KG1 (cell line): ENCODE data around the gene SCAMP4.

Experiments
- DNase-seq: peaks from one replicate; lab custom pipeline; 2025; lab: John Stamatoyannopoulos, UW

Gene SCAMP4, protein sequence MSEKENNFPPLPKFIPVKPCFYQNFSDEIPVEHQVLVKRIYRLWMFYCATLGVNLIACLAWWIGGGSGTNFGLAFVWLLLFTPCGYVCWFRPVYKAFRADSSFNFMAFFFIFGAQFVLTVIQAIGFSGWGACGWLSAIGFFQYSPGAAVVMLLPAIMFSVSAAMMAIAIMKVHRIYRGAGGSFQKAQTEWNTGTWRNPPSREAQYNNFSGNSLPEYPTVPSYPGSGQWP

DNA sequence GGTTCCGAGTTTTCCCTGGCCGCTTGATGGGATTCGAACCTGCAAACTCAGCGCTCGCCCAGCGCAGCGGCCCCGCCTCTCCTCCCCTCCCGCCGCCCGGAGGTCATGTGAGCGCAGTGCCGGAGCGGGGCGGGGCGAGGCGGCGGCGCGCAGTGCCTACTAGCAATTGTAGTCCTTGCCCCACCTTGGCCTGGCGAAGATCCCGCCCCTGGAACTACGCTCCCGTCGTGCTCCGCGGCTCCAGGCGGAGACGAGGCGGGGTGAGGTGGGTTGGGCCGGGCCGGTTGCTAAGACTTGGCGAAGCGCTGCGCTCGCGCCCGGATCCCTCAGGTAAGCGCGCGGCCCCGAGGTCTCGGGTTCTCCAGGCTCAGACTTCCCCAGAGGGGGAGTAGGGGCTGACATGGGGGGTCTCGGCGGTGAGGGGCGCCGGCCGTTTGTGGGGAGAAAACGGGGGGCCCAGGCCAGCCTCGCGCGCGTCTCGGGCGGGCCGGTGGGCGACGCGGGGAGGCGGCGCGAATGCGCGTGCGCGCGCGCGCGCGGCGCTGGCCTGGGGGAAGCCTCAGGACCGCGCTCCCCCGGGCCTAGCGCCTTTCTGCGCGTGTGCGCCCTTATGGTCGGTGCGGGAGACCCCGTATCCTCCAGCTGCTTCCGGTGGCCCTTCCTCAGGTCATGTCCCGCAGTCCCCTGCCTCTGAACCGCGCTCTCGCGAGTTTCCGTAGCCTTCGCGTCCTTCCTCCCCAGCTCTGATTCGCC, at the start of gene SCAMP4, which contains the start of gene ADAT3:
TSS of gene SCAMP4 (plus strand) at position 290 of the 753 bp plus-strand sequence. CDS start 9,621 bp downstream, outside the sequence.
TSS of gene ADAT3 (plus strand) at position 290 of the 753 bp plus-strand sequence. CDS start 6,649 bp downstream, outside the sequence.
- peak; percentile 94 for DNase-seq

DNA sequence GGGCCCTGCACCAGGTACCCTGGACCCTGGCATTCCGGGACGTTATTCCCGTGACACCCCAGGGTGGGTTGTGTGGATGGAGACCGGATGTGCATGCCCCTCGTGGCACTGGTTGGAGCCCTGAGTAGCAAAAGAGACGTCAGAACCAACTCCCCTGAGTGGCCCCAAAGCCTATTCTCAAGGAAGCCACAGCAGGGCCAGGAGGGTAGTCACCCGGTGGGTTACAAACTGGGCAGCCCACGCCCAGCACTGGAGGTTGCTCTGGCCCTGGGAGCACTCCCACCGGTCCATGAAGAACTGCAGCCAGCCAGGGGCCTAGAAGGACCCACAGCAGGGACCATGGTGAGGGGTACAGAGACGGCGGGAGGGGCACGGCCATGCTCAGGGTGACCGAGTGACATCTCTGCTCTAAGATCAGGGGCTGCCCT, 49.4 kb upstream of the SCAMP4 start:
- DNase-seq: no peak

DNA sequence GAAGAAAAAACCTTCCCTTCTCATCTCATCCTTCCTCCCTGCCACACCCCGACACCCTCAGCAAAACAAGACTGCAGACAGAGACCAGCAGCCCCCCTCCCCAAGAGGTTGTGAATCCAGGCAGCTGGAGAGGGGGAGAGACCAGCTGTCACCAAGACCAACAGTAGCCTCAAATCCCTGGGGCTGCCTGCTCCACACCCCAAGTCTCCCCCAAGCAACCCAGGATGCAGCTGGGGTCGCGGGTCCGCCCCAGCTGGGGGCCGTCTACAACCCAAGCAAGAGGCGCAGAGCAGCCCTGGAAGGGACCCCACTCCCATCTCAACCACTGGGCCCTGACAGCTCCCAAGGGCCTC, 48.9 kb upstream of the SCAMP4 start:
- DNase-seq: no peak

DNA sequence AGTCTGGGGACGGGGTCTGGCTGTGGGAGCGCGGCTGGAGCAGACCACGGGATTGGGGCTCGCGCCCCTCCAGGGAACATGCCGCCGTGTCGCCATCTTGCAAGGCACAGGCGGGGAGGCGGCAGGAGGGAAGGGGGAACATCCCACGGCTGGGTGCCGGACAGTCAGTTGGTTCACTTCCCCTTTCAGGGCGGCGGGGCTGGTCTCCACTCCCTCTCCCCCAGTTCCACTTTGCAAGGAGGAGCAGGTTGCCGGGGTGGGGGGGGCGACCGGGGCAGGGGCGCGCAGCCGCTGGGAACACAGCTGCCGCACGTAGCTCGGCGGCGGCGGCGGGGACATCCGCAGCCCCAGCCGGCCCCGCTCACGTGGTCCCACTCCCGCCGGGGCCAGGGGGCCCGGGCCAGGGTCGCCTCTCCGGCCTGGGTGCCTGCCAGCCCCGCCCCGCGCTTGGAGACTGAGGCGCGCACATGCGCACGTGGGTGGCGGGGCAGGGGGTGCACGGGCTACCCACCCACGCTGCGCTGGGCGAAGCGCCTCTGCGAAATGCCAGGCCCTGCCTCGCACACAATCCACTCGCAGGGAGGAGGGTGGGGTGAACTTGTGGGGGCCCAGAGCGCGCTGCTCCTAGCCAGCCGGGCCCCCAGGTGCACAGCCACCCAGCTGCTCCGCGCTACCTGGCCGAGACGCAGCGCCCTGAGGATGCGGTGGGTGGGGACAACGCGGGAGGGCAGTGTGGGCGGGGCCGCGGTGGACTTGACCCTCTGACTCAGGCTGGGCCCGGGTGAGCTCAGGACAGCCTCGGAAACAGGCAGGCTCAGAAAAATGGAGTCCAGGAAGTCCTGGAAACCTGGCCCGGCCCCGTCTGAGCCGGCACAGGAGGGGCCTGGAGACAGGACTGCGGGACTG, 48.2 kb upstream of the SCAMP4 start:
- peak; percentile 66 for DNase-seq

DNA sequence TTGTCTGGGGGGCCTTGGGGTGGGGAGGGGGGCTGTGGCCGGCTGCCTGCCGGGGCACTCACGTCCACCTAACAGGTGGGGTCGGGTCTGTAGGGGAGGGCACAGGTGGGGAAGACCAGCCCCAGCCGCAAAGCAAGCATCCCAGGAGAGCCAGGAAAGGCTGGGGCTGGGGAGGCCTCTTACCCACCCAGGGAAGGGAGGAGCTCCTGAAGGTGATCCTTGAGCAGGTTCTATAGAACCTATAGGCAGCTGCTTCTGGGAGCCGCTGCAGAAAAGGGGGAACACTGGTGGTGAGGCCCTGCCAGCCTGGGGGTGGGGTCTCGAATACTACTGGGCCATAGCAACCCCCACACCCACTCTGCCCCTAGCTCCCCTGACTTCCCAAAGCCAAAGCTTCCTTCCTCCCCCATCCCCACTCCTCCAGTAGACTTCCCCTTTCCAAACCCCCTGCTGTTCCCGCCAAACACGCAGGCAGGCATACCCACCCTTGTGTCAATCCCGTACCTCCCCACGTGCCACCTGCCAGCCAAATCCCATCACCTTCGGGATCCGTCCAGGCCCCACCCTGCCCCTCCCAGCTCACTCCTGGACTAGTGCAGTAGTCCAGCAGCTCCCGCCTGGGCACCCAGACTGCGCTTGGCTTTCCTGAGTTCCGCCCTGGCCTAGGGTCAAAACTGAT, 47.4 kb upstream of the SCAMP4 start:
- DNase-seq: no peak

DNA sequence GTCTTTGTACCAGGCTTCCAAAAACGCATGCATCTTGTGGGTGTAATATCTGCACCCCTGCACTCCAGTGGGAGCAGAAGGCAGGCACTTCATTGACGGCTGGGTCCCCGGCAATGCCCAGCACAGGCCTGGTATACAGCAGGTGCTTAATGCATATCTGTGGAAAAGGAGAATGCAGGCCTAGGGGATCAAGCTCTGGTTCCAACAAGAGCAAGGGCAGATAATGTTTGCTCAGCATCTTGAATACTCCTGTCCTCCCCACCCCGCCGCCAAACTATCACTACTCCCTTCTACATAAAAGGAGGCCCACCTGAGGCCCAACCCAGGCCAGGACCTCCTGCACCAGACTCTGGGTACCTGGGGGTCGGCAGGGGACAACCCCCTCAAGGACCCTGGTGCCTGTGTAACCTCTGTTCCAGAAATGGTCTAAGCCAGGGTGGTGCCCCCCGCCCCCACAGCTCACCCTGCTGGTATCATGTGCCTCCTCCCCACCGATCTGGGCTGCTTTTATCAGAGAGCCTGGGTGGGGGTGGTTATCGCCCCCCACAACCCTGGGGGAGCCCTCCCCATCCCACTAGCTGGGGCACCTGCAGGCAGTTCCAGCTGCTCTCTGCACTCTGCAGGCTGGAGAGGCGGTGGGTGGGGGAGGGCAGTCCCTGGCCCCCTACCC, 46.7 kb upstream of the SCAMP4 start:
- no peak for DNase-seq

DNA sequence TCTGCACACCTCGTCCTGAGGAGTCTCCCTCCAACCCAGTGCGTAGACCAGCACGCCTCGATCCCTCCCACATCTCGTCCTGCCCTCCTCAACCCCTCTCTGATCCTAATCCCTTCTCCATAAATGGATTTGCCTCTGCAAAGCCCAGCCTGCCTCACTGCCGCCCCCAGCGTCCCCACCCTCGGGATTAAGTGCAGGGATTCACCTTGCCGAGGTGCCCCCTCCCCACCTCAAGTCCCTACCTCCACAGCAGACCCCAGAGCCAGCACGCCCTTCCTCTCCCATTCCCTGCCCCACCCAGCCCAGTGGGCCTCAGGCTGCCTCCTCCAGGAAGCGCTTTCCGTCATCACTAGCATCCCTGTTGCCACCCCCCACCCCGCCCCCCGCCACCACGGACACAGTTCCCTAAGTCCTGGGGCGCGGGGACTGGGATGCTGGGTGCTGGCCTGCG, 45.8 kb upstream of the SCAMP4 start:
- no peak for DNase-seq

DNA sequence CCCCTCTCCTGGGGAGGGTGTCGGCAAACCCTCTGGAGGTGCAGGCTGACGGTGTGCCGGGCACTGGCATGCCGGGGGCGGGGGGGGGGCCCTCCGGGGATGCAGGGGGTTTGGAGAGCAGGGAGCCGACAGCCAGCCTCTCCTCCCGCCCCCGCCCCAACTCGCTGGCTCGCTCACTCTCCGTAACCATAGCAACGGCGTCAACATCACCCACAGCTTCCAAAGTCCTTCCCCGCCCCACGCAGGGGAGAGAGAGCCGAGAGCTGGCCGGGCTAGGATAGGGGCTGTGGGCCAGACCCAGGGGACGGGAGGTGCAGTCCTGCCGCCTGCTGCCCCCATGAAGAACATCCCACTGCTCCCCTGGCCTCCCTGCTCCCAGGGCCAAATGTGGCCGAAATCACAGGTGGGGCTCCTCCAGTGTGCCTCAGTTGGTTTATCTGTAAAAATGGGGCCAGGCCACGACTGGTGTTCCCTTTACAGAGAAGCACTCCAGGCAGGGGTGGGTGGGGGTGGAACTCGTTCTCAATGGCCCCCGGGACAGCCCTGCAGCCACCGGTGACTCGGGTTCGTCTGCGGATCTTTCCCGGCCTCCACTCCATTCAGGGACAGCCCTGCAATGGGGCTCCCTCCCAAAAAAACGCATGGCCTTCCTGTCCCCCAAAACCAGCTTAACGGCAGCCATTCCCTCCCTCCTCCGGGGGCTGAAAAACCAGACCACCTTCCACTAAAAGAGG, 45.0 kb upstream of the SCAMP4 start:
- DNase-seq: no peak

DNA sequence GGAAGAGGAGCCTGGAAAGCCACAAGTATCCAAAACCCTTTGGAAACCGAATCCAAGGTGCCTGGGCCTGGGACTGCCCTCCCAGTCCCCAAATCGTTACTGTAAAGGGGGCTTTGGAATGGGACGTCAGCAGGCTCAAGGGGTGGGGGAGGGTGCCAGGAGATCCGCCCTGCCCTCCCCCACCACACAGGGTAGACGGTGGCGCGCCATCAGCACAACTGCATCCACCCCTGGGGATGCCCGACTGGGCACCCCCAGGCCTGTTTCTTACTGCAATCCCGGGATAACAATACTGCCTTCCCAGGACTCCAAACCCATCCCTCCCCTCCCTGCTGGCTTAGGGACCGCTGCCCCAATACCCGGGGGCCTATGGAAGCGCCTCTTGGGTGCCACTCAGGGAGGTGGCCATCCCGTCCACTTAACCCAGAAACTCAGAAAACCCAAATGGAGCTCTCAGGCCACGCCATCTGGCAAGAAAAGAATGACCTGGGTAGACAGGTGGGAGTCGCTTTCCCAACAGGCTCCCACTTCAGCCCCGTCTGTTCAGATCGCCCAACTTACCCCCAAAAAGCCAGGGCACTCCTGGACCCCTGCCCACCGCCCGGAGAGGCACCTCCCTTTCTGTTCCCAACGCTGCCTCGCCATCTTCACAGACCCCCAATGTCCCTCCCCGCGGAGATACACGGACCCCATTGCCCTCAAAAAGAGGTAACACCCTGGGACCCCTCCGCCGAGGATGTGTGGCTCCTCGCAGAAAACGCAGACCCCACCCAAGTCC, 44.2 kb upstream of the SCAMP4 start:
- no peak for DNase-seq

DNA sequence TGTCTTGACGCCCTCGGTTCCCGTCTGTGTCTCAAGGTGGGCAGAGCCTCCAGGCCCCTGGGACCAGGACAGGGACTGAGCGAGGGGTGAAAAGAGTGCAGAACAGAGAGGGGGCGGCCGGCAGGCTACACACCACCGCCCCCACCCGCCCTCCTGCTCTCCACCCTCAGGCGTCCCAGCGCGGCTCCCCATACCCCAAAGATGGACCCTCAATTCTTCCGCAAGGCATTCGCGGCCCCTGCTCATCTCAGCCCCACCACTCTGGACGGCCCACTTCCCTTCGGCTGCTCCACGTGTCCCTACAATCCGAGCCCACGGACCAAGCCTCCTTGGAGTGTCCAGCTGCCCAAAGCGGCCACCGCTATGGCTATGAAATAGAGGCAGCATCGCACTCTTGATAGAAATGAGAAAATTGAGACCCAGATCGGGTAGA, 43.6 kb upstream of the SCAMP4 start:
- no peak for DNase-seq

DNA sequence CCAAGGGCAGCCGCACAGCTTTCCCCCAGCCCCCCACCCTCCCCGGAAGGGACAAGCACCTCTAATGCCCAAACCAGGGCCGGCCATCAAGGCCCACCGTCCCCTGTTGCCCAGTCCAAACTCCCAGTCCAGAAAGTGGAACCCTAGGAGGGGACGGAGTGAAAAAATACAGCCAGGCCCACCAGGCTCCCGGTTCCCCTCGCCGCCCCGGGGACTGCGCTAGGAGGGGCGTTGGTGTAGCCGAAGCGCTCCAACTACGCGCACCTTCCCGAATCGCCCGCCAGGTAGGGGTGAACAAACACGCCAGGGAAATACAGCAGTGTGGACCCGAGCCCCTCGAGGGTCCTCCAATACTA, 43.2 kb upstream of the SCAMP4 start:
- peak; percentile 20 for DNase-seq

DNA sequence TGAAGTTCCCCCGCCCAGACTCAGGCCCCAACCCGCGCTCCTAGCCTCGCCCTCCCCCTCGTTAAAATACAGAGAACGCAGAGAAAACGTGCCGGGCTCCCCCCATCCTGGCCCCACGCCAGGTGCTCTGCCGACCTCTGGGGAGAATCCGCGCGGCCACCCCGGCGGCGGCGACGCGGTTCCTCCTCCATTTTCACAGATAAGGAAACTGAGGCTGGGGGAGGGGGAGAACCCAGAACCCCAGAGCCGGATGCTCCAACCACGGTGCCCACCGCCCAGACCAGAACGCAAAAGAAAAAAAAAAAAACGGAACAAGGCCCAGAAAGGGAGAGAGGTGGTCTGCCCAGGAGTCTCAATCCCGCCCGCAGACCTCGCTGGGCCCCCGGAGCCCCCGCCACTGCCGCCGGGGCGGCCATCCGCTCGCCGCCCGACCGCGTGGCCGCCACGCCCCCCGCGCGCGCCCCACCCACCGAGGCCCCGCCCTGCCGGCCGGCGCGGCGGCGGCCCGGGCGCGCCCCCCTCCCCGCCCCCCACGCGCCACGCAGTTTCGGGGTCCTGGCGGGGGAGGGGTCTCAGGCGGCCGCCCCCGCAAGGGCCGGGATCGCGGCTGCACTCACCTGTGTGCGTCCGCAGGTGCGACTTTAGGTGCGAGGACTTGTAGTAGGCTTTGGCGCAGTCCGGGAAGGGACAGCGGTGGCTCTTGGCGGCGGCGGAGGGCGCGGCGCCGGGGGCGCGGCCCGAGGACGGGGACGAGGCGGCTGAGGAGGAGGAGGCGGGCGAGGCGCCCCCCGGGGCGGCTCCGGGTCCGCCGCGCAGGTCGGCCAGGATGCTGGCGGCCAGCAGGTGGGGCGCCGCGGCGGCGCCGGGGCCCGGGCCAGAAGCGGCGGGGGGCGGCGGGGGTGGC, 42.5 kb upstream of the SCAMP4 start:
- no peak for DNase-seq

DNA sequence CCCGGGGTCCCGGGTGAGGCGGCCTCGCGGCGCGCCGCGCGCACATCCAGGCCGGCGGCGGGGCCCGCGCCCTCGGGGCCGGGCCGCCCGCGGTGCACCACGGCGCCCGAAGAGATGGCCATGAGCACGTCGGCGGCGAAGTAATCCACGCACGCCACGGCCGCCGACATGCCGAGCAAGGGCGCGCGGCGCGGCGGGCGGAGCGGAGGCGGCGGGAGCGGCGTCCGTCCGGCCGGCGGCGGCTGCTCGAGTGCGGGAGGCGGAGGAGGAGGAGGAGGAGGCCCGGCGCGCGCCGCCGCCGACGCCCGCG, 41.9 kb upstream of the SCAMP4 start, which contains the start of gene KLF16:
TSS of gene KLF16 (minus strand) at position 252 of the 310 bp plus-strand sequence. CDS start at position 170, 82 bp downstream.
- no peak for DNase-seq

DNA sequence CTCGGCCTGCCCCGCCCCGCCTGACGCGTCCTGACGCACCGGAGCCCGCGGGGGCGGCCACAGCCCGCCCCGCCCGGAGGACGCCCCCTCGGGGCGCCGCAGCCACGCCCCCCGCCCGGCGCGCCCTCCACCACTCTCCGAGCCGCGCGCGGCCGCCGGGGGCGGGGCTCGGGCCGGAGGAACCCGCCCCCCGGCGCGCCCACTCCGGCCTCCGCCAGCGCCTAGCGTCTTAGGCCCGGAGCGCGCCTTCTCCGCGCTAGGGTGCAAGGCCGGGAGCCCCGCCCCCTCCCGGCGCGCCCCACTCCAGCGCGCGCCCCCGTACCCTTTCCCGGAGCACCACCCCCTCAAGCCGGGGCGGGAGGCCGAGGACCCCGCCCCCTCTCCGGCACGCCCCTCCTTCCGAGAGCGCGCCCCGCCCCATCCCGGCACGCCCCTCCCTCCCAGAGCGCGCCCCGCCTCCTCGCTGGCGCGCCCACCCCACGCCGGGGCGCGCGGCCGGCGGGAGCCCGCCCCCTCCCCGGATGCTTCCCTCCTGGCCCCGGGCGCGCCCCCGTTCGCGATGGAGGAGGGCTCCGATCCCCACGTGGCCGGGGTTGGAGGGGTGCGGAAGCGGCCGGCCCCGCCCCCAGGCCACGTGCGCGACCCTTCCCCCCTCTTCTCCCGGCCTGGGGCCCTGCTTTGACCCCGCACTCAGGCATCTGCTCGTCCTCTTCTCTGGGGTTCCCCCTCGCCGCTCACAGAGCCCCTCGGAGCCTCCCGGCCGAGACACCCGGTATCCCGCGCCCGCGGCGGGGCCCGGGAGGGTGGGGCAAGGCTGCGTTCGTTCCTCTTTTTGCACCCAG, 41.3 kb upstream of the SCAMP4 start:
- peak; percentile 92 for DNase-seq

DNA sequence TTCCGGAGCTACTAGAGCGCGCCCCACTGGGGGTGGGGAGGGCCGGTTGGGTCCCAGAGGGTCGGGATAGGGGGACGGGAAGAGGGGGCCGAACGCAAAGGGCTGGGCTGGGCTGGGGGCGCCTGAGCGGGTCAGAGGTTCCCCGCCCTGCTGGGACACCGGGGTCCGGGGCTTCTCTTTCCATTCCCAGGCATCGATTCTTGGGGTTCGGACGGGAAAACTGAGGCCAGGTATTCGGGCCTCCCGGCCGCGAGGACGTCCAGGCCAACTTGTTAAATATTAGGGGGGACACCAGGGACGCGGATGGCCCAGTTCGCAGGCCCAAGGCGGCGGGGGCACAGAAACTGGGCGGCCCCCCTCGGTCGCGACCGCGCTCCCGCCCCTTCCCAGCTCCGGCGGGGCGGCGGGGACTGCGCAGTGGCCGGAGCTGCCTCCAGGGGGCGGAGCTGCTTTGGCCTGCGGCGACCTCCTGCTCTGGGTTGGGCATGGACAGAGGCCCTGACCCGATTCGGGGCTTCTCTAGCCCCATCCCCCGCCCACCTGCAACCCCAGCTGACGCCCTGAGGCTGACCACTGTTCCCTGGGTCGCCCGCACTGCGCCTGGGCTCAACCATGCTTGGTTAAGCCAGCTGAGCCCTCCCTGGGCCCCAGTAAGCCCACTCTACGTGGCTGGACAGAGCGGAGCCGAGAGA, 40.6 kb upstream of the SCAMP4 start:
- peak; percentile 67 for DNase-seq

DNA sequence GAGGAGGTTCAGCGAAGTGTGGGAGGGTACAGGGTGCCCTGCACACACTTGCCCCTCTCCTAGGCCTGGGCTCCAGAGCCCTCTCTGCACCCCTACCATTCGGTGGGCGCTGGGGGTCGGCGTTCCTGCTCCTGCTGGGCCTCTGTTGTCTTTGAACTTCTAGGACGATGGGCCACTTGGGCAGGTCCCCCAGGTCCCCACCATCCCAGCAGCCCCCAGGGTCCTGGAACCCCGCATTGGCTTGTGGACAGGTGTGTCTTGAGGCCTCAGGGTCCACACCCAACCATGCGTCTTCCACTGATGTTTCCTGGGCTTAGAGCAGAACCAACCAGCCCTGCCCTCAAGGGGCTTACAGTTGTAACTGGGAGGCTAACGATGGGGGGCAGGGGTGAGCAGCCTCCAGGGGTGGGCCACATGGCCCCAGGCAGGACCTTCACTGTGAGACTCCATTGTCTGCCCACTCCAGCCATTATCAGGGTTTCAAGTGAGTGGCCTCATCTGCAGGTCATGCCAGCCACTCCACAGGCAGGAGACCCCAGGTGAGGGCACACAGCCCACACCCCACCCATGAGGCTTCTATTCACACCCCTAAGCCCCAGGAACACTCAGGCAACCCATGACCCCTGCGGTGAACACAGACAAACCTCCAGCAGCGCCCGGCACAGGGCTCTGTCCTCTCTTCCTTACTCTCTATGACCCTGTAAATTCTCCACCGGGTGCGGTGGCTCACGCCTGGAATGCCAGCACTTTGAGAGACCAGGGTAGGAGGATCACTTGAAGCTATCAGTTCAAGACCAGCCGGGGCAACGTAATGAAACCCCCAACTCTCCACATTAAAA, 39.8 kb upstream of the SCAMP4 start:
- no peak for DNase-seq
